H1 (cell line): ENCODE data around the gene KSR2. TPM values are rescaled to one million over a fixed set of nuclear protein-coding genes. Genes with fewer than 3 reads are reported as not detected.
A peak's percentile ranks its signal among the peaks of the same experiment; 100 is the strongest.

Experiments used
- CTCF ChIA-PET: fragments of 300-600 bp; sonication (Branson Sonifier 250); formaldehyde crosslinking; loops from one replicate; lab custom pipeline; 2021; ENCODE audit not compliant: partially characterized antibody; lab: Charles Lee
- POLR2A ChIA-PET: fragments of 300-600 bp; sonication (Branson Sonifier 250); formaldehyde crosslinking; loops from one replicate; lab custom pipeline; 2021; ENCODE audit warnings: inconsistent platforms; ENCODE audit not compliant: partially characterized antibody; lab: Charles Lee
- DNase-seq, 2 experiments: peaks; one replicate each; pipeline versions ENCODE4 v3.0.0 to v3.0.0-alpha.2; 2010 to 2022; ENCODE audit warnings: low spot score in 2 of 2, low read depth in 1 of 2, mixed read lengths in 1 of 2
- FAIRE-seq: peaks from 2 replicates; lab custom pipeline; 2011; peaks lifted over from hg19 to GRCh38; lab: Jason Lieb, UNC
- H2AFZ ChIP-seq: 2 replicates; pipeline ENCODE4 v1.8.1; 2012; ENCODE audit warnings: low read length, inconsistent platforms
- H2AK5ac ChIP-seq: 2 replicates; pipeline ENCODE4 v1.6.1; 2013; ENCODE audit warnings: low read depth, low read length
- H2BK120ac ChIP-seq: replicated peaks from 2 replicates; pipeline ENCODE3; 2013; ENCODE audit warnings: low read depth, low read length, inconsistent platforms
- H2BK12ac ChIP-seq: 2 replicates; pipeline ENCODE4 v1.6.1; 2013; ENCODE audit warnings: low read depth, low read length
- H2BK15ac ChIP-seq: 2 replicates; pipeline ENCODE4 v1.6.1; 2013; ENCODE audit warnings: low read length
- H2BK20ac ChIP-seq: 2 replicates; pipeline ENCODE4 v1.6.1; 2013; ENCODE audit warnings: low read length
- H2BK5ac ChIP-seq: 2 replicates; pipeline ENCODE4 v1.6.1; 2013; ENCODE audit warnings: low read depth, low read length
- H3K14ac ChIP-seq: 2 replicates; pipeline ENCODE4 v1.6.1; 2013; ENCODE audit warnings: inconsistent platforms; ENCODE audit not compliant: insufficient read length
- H3K18ac ChIP-seq: 2 replicates; pipeline ENCODE4 v1.6.1; 2013; ENCODE audit warnings: low read length; ENCODE audit errors: extremely low read depth
- H3K23ac ChIP-seq: 2 replicates; pipeline ENCODE4 v1.6.1; 2013; ENCODE audit warnings: inconsistent platforms; ENCODE audit not compliant: insufficient read length
- H3K23me2 ChIP-seq: 2 replicates; pipeline ENCODE4 v1.6.1; 2013; ENCODE audit warnings: low read depth, low read length
- H3K27ac ChIP-seq: 2 replicates; pipeline ENCODE4 v1.6.1; 2011; ENCODE audit warnings: low read depth, low read length, inconsistent platforms
- H3K27me3 ChIP-seq, 4 experiments: replicated peaks in 1 of 4; 1 replicate in 1 of 4; 2 replicates in 3 of 4; pipeline versions ENCODE4 v1.6.1 to v1.8.1; 2011 to 2013; ENCODE audit warnings: low read length in 3 of 4, mild to moderate bottlenecking in 3 of 4, inconsistent platforms in 2 of 4, mixed read lengths in 2 of 4, moderate library complexity in 1 of 4; ENCODE audit not compliant: control insufficient read depth in 3 of 4, insufficient read depth in 3 of 4; ENCODE audit errors: extremely low read depth in 1 of 4
- H3K36me3 ChIP-seq, 4 experiments: 2 replicates each; pipeline versions ENCODE4 v1.6.1 to v1.8.1; 2011 to 2013; ENCODE audit warnings: mild to moderate bottlenecking in 4 of 4, low read length in 3 of 4, moderate library complexity in 2 of 4, control low read depth in 1 of 4, inconsistent platforms in 1 of 4; ENCODE audit not compliant: insufficient read depth in 4 of 4, control insufficient read depth in 2 of 4
- H3K4ac ChIP-seq: replicated peaks from 2 replicates; pipeline ENCODE3; 2013; ENCODE audit warnings: low read length, low read depth, mixed read lengths, inconsistent platforms; ENCODE audit not compliant: insufficient read length
- H3K4me1 ChIP-seq, 4 experiments: replicated peaks in 1 of 4; 1 replicate in 1 of 4; 2 replicates in 3 of 4; pipeline versions ENCODE4 v1.6.1 to v1.8.1; 2011 to 2013; ENCODE audit warnings: low read length in 3 of 4, inconsistent platforms in 2 of 4, mixed read lengths in 1 of 4; ENCODE audit not compliant: insufficient read depth in 4 of 4, control insufficient read depth in 3 of 4
- H3K4me2 ChIP-seq, 2 experiments: 2 replicates each; pipeline versions ENCODE4 v1.6.1 to v1.8.1; 2011 to 2013; ENCODE audit warnings: low read depth in 2 of 2, low read length in 2 of 2, control low read depth in 1 of 2, inconsistent platforms in 1 of 2, mild to moderate bottlenecking in 1 of 2; ENCODE audit not compliant: insufficient read depth in 1 of 2
- H3K4me3 ChIP-seq, 4 experiments: fragments of 200-600, 300-600 bp in 1 of 4; sonication (generic), shearing (Covaris generic), sonication (Bioruptor Twin) in 1 of 4; 2 replicates each; pipeline versions ENCODE4 v1.5.1 to v1.8.1; 2011 to 2016; ENCODE audit warnings: low read length in 4 of 4, low read depth in 3 of 4, control low read depth in 2 of 4, inconsistent platforms in 2 of 4, mild to moderate bottlenecking in 2 of 4, mixed read lengths in 1 of 4, moderate library complexity in 1 of 4; ENCODE audit not compliant: insufficient read depth in 2 of 4; ENCODE audit errors: extremely low read depth in 1 of 4
- H3K56ac ChIP-seq: replicated peaks from 2 replicates; pipeline ENCODE3; 2013; ENCODE audit warnings: low read depth, mild to moderate bottlenecking, mixed read lengths, low read length, inconsistent platforms; ENCODE audit not compliant: insufficient read length
- H3K79me1 ChIP-seq: 2 replicates; pipeline ENCODE4 v1.6.1; 2013; ENCODE audit warnings: low read depth, low read length, control low read depth
- H3K79me2 ChIP-seq, 2 experiments: 2 replicates each; pipeline versions ENCODE4 v1.6.1 to v1.8.1; 2012 to 2013; ENCODE audit warnings: low read length in 2 of 2, mild to moderate bottlenecking in 2 of 2, inconsistent platforms in 1 of 2; ENCODE audit not compliant: insufficient read depth in 2 of 2, control insufficient read depth in 1 of 2
- H3K9ac ChIP-seq, 4 experiments: replicated peaks in 1 of 4; 1 replicate in 1 of 4; 2 replicates in 3 of 4; pipeline versions ENCODE4 v1.6.1 to v1.8.1; 2011 to 2013; ENCODE audit warnings: low read depth in 3 of 4, low read length in 3 of 4, control low read depth in 2 of 4, mild to moderate bottlenecking in 2 of 4, moderate library complexity in 2 of 4, inconsistent platforms in 1 of 4; ENCODE audit errors: extremely low read depth in 1 of 4
- H3K9me3 ChIP-seq, 2 experiments: 2 replicates each; pipeline versions ENCODE4 v1.6.1 to v1.8.1; 2012 to 2013; ENCODE audit warnings: mild to moderate bottlenecking in 2 of 2, moderate library complexity in 2 of 2, control low read depth in 1 of 2, inconsistent platforms in 1 of 2, low read depth in 1 of 2, low read length in 1 of 2, mixed read lengths in 1 of 2; ENCODE audit not compliant: insufficient read depth in 2 of 2
- H4K20me1 ChIP-seq, 2 experiments: replicated peaks in 1 of 2; 2 replicates each; pipeline versions ENCODE3 to v1.8.1; 2011 to 2013; ENCODE audit warnings: inconsistent platforms in 2 of 2, low read length in 2 of 2, mild to moderate bottlenecking in 1 of 2; ENCODE audit not compliant: insufficient read depth in 2 of 2, control insufficient read depth in 1 of 2
- H4K5ac ChIP-seq: 2 replicates; pipeline ENCODE4 v1.6.1; 2013; ENCODE audit warnings: low read length, low read depth, mixed read lengths, inconsistent platforms; ENCODE audit not compliant: insufficient read length
- H4K8ac ChIP-seq: 2 replicates; pipeline ENCODE4 v1.8.0; 2013; ENCODE audit warnings: mild to moderate bottlenecking, moderate library complexity, low read length, inconsistent platforms; ENCODE audit not compliant: insufficient read depth; ENCODE audit errors: extremely low read depth
- H4K91ac ChIP-seq: replicated peaks from 2 replicates; pipeline ENCODE3; 2013; ENCODE audit warnings: low read length, mixed read lengths, inconsistent platforms; ENCODE audit not compliant: insufficient read length
- ATF3 ChIP-seq: IDR thresholded peaks from 2 replicates; pipeline ENCODE4 v1.6.1; 2011; ENCODE audit warnings: low read depth, mild to moderate bottlenecking, low read length; ENCODE audit not compliant: insufficient read depth
- NRF1 ChIP-seq: IDR thresholded peaks from 2 replicates; pipeline ENCODE4 v1.6.1; 2011; ENCODE audit warnings: mild to moderate bottlenecking, low read depth, low read length, improper control_type of control experiment
- PHF8 ChIP-seq: fragments of 200-600 bp; sonication (generic); conservative IDR thresholded peaks from 2 replicates; pipeline ENCODE4 v1.7.1; 2012; ENCODE audit warnings: low read depth, mild to moderate bottlenecking, inconsistent platforms, low read length, moderate library complexity
- POLR2AphosphoS5 ChIP-seq: IDR thresholded peaks from 2 replicates; pipeline ENCODE4 v1.6.1; 2011; ENCODE audit warnings: low read depth, low read length
- WGBS, 2 experiments: shearing (Covaris generic) in 1 of 2; methylation state at CpG; one replicate each; pipeline versions ENCODE4 v1.1.6 to v1.1.7; 2013 to 2015; ENCODE audit warnings: low lambda C conversion rate in 2 of 2, mixed read lengths in 2 of 2, inconsistent platforms in 1 of 2, low coverage in 1 of 2, missing lambda C conversion rate in 1 of 2; ENCODE audit not compliant: insufficient replicate concordance in 2 of 2, insufficient coverage in 1 of 2, insufficient read length in 1 of 2; ENCODE audit errors: extremely low coverage in 1 of 2, missing lambda C conversion rate in 1 of 2; 5-methylcytosine and 5-hydroxymethylcytosine counted together
- polyA plus RNA-seq, 7 experiments: library from polyadenylated mRNA; depleted of rRNA in 3 of 7; stranded (reverse) in 5 of 7; unstranded in 2 of 7; fragments of >200 nt in 5 of 7; fragments of 200-250 nt in 2 of 7; gene quantifications; 1 replicate in 5 of 7; 2 replicates in 1 of 7; 4 replicates in 1 of 7; pipeline versions ENCODE4 v1.2.1 to v1.2.3, GENCODE V29; 2011 to 2013; ENCODE audit warnings: missing spikeins in 2 of 7, mixed read lengths in 2 of 7
- total RNA-seq: library from RNA; stranded (reverse); fragmentation: NEBNext Ultra II Directional; extraction: Animal tissue kit (Norgen Biotek cat#: 25700); gene quantifications from 2 replicates; pipeline ENCODE4 v1.2.1, GENCODE V29; 2021

Gene KSR2
- total and polyA plus RNA-seq, 2 of the 8 experiments (the other 6 are each of a cell fraction or from before 2014, with no cell fraction given) = 0.74 to 2.2 TPM

DNA sequence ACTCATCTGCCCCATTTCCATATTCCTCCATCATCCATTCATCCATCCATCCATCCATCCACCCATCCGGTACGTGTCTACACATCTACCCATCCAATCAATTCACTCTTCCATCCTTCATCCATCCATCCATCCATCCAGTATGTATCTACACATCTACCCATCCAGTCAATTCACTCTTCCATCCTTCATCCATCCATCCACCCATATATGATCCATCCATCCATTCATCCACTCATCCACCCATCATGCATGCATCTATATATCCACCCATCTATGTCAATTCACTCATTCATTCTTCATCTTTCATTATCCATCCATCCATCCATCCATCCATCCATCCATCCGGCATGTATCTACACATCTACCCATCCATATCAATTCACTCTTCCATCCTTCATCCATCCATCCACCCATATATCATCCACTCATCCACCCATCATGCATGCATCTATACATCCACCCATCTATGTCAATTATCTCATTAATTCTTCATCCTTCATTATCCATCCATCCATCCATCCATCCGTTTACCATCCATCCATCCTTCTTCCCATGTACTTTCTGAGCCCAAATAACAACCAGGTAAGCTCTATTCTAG lies 498.8 kb downstream of the KSR2 start:
- no peak overlapping the region for H3K9ac ChIP-seq
- H2BK15ac ChIP-seq = no peak overlapping the region
- ChIA-PET POLR2A (no interaction called here), CTCF (interaction anchor here (0.7 to 4.3 kb wide), 21 partner anchors 10 to 379 kb away, joined by 3 to 33 read pairs (median 3); no protein-coding TSS in a partner anchor)
- no peak overlapping the region for H3K27ac ChIP-seq
- H3K4me1 ChIP-seq = peaks cover 0 to 3% (median 0%) of the 10 kb centered on the region in 4 experiments; a peak in 2 of 7 replicates
- H4K5ac ChIP-seq = no peak overlapping the region
- H2AFZ ChIP-seq = no peak overlapping the region
- H2BK120ac ChIP-seq = no peak overlapping the region
- no peak overlapping the region for H3K4ac ChIP-seq
- H4K20me1 ChIP-seq = no peaks in the 10 kb centered on the region
- H3K14ac ChIP-seq = no peak overlapping the region
- peaks cover 0 to 9% of the 10 kb centered on the region in 2 experiments; a peak in 3 of 4 replicates for H3K9me3 ChIP-seq
- DNase-seq (no peak), FAIRE-seq (no peak)
- H2BK20ac ChIP-seq = no peak overlapping the region
- 81 to 91% methylated on average over 4 of the region's 4 CpGs for WGBS, 2 experiments
- H4K8ac ChIP-seq = no peak overlapping the region
- H4K91ac ChIP-seq = no peak overlapping the region
- H2BK5ac ChIP-seq = no peak overlapping the region
- H3K4me2 ChIP-seq = no peak overlapping the region
- H2AK5ac ChIP-seq = no peak overlapping the region
- H3K23me2 ChIP-seq = peaks cover 9% of the 10 kb centered on the region; the same call in 1 of the 2 replicates
- H3K23ac ChIP-seq = no peak overlapping the region
- H3K4me3 ChIP-seq = no peak overlapping the region
- no peaks in the 10 kb centered on the region; a peak in 1 of 8 replicates for H3K36me3 ChIP-seq
- no peaks in the 10 kb centered on the region for H3K79me1 ChIP-seq
- H2BK12ac ChIP-seq = no peak overlapping the region
- no peak overlapping the region for H3K18ac ChIP-seq
- H3K56ac ChIP-seq = peak overlapping the region; percentile 47
- H3K27me3 ChIP-seq = no peaks in the 10 kb centered on the region
- no peaks in the 10 kb centered on the region for H3K79me2 ChIP-seq
- TF ChIP-seq PHF8 = no peak
- TF ChIP-seq POLR2AphosphoS5 = no peak
- TF ChIP-seq ATF3 = no peak
- no peak for TF ChIP-seq NRF1
